Stimulated activated CD8-positive, alpha-beta memory T cell treated with anti-CD3 and anti-CD28 coated beads, Interleukin-4, amount 100 ng/mL, for 24 hours (primary cell): ENCODE data around the gene MRPS6.

Source experiments
- DNase-seq: peaks from one replicate; pipeline ENCODE4 v3.0.0-alpha.2; 2020; ENCODE audit warnings: low read depth

Gene MRPS6

DNA sequence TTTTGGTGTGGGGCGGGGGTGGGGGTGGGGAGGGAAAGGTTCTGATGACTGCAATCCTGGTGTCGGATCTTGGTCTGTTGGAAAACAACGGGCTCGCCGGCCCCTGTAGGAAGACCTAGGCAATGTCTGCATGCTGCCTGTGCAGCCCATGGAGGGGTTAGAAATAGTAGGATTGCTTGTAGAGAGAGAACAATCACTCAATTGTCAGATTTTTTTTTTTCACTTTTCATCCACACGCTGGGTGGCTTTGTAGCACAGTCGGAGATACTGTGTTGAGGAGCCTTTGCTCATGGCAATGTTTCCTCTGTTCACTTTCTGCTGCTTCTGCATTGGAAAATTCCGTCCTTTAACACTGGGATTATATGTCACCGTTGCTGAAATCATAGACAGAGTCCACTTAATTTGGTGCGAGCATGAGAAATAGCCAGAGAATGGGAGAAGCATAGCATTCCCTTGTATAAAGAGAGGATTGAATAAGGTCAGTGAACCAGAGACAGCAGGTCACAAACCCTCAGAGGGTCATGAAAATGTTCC is 107.5 kb downstream of the MRPS6 start:
- no peak for DNase-seq

DNA sequence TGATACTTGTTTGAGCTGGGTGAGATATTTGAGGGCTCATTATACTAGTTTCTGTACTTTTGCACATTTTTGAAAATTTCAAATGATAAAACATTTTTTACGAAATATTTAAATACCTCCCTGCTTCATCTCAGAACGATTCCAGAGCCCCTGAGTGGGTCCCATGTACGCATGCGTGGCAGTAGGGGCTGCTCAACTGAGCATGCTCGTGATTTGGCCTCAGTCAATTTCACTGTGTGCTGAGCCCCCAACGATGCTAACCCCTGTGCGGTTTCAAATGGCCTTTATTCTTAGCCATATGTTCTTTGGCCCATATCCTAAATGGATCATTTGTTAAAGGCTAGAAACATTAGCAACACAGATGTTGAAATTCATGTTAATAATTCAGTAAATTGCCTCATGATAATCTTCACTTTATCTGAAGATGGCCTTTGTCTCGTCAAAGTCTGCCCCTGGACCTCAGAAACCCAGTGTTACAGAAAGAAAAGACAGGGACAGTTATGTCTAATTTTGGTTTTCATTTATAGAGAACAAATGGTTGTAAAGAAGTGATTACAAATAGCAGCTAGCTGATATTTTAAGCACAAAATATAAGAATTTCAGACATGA is 108.2 kb downstream of the MRPS6 start:
- DNase-seq: no peak

- no peak for DNase-seq
Measured at GRCh38 chr21:34182436-34182835, 109.1 kb downstream of the MRPS6 start.

GRCh38 chr21:34183331-34183928 is 110.1 kb downstream of the MRPS6 start:
- no peak for DNase-seq

DNA sequence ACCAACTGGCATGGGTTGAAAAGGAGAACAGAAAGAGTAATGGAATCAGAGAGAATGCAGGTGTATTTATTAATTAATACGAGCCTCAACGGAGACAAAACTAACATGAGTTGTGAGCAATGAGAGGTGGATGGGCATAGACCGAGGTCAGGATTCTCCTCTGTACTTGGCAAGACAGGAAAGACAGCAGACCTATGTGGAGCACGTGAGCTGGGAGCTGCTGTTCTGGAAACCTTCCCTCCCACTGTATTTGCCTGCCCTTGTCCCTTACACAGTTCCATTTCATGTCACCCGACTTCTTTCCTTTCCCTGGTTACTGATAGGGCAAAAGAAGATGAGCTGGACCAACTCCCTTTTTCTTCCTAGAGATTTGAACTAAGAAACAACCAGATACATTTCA is 110.9 kb downstream of the MRPS6 start:
- no peak for DNase-seq

DNA sequence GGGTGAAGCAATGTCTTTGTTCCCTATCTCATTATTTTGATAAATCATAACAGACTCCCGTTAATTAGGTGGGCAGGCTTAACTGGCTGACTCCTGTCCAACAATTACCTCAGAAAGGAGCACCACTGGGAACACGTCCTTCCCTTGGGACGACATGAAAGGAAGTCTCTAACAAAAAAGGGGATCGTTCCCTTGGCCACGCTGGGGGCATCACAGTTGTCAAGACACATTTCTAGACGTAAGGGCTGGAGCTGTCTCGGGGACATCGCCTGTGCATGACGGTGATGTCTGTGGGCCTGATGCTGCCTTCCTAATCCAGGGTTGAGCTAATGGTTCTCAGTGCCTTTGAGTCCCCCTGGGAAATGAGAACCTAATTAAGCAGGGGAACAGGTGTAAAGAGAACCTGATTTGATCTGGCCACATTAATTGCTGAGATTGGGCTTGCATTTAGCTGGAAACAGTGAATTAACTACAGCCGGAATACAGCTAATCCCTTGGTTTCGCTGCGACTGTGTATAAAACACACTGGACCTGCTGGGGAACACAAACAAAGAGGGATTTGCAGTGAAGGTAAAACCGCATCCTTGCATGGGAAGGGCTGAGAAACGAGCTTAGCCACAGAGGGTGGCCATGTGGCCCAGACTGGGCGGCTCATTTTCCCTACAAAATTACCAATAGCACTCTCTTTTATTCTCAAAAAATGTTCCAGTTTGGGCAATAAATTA is 111.8 kb downstream of the MRPS6 start:
- DNase-seq: no peak

DNA sequence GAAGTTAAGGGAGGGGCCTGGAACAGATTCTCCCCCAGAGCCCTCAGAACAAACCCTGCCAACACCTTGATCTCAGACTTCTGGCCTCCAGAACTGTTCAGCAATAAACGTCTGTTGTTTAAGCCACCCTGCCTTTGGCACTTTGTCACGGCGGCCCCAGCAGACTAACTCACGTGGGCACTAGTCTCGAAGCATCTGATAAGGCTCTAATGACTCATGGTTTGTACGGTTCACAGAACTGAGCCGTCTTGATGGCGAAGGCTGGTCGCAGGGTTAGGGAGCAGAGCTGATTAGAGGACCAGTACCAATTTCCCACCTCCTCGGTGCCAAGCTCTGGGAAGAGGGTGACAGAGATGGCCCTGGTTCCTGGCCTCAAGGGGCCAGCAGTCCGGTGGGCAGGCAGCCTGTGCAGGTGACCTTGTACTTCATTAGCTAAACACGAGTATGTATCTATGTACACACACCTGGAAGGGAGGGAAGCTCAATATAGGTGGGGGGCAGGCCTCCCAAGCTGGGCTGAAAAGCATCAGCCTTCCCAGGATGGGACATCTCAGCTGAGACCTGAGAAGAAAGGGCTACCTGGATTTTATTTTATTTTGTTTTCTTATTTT is 112.8 kb downstream of the MRPS6 start:
- DNase-seq: no peak

- DNase-seq: no peak
Measured at GRCh38 chr21:34187935-34188334, 114.6 kb downstream of the MRPS6 start.

- DNase-seq: no peak
Measured at GRCh38 chr21:34189506-34189905, 116.1 kb downstream of the MRPS6 start.

DNA sequence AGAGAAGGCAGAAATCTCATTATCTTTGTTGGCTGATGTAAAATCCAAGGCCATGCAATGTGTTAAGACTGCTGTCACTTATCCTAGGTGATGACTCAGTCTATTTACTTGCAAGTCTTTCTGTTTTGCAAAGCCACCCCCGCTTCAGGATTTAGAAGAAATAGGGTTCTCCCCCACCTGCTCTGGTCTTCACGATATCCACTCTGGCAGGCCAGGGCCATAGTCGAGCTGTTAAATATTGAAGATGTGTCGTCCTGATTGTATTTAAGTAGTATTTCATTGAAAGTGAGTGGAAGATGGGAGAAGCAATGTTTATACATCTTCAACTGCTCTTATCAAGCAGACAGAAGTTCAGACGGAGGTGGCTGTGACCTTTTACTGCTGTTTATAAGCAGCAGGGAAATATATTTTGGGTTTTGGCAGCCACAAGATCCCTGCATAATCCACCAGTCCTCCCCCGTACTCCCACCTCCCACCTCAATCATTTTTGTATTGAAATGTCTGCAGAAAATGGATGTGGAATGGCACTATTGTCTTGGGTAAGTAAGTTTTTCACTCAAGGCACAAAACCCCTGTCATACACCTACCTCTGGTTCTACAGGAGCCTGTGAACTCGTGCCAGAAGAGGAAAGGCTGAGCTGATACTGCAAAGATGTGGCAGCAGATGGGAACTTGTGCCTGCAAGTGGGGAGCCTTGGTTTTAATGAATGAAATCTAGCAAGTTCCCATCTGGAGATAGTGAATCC is 117.4 kb downstream of the MRPS6 start:
- no peak for DNase-seq

GRCh38 chr21:34191876-34192275 is 118.5 kb downstream of the MRPS6 start:
- no peak for DNase-seq
